ENCODE measurements around the gene TMEM38A.

GRCh38 chr19:16613841-16614240, 47.1 kb upstream of the TMEM38A start:
- no peak for TF ChIP-seq POLR2A (IDR thresholded peaks at IDR 0.05)
- TF ChIP-seq, protein P1, sequence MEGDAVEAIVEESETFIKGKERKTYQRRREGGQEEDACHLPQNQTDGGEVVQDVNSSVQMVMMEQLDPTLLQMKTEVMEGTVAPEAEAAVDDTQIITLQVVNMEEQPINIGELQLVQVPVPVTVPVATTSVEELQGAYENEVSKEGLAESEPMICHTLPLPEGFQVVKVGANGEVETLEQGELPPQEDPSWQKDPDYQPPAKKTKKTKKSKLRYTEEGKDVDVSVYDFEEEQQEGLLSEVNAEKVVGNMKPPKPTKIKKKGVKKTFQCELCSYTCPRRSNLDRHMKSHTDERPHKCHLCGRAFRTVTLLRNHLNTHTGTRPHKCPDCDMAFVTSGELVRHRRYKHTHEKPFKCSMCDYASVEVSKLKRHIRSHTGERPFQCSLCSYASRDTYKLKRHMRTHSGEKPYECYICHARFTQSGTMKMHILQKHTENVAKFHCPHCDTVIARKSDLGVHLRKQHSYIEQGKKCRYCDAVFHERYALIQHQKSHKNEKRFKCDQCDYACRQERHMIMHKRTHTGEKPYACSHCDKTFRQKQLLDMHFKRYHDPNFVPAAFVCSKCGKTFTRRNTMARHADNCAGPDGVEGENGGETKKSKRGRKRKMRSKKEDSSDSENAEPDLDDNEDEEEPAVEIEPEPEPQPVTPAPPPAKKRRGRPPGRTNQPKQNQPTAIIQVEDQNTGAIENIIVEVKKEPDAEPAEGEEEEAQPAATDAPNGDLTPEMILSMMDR (IDR thresholded peaks at IDR 0.05): no peak
- no peak for TF ChIP-seq EP300 (IDR thresholded peaks at IDR 0.05)

Data from ovary (tissue), 3 donors.